ENCODE data around the gene LYPD6B. TPM values are rescaled to one million over a fixed set of nuclear protein-coding genes. Genes with fewer than 3 reads are reported as not detected.

The LYPD6B gene
- total and polyA plus RNA-seq, 2 donors (not counting 3 experiments of a cell fraction or from before 2014, with no cell fraction given) = not detected

GRCh38 chr2:149104221-149104620 is 65.7 kb downstream of the LYPD6B start:
- POLR2A ChIA-PET = no interaction called here
- H2AFZ ChIP-seq (ENCODE audit: low read depth, low read length) = no peak overlapping the region
- CTCF ChIA-PET = no interaction called here
- no peak overlapping the region for H3K4me2 ChIP-seq (ENCODE audit: insufficient read depth, low read length)
- no peaks in the 10 kb centered on the region for H4K20me1 ChIP-seq (replicated peaks; ENCODE audit: control insufficient read depth, extremely low read depth, insufficient read depth, low read length)
- no TSS peak for BruUV-seq (replicated peaks)
- H3K4me3 ChIP-seq (replicated peaks in 1 of 3; ENCODE audit: insufficient read depth in 1 of 3, low read depth in 1 of 3, low read length in 3 of 3) = no peak overlapping the region
- no peaks in the 10 kb centered on the region for H3K4me1 ChIP-seq (ENCODE audit: control insufficient read depth, extremely low read depth, insufficient read depth, low read length)
- no peaks in the 10 kb centered on the region for H3K9me1 ChIP-seq (replicated peaks; ENCODE audit: control insufficient read depth, extremely low read depth, insufficient read depth, low read length)
- H3K79me2 ChIP-seq (ENCODE audit: control insufficient read depth, insufficient read depth, low read length) = no peaks in the 10 kb centered on the region
- no peak for DNase-seq (ENCODE audit: low read depth, low spot score)
- no peaks in the 10 kb centered on the region for H3K9me3 ChIP-seq (replicated peaks; ENCODE audit: control insufficient read depth, insufficient read depth, low read length)
- H3K36me3 ChIP-seq (ENCODE audit: control insufficient read depth in 2 of 2, extremely low read depth in 1 of 2, insufficient read depth in 2 of 2, low read length in 2 of 2) = no peaks in the 10 kb centered on the region
- intact Hi-C loops (cut with micrococcal nuclease) = no loop called here
- TF ChIP-seq POLR2A (IDR thresholded peaks at IDR 0.05; ENCODE audit: low read depth, low read length) (no peak), MAX (IDR thresholded peaks at IDR 0.05; ENCODE audit: insufficient read depth, insufficient read length) (no peak), FOS (IDR thresholded peaks at IDR 0.05; ENCODE audit: borderline replicate concordance, insufficient read depth, low read length) (no peak), POLR2AphosphoS5 (IDR thresholded peaks at IDR 0.05; ENCODE audit: insufficient read depth, low read depth, low read length) (no peak), JUN (IDR thresholded peaks at IDR 0.05; ENCODE audit: borderline replicate concordance, insufficient read depth, insufficient read length, low read depth) (no peak), GATA2 (IDR thresholded peaks at IDR 0.05; ENCODE audit: insufficient read depth, insufficient read length, low read depth, low read length) (no peak), EZH2 (IDR thresholded peaks at IDR 0.05; ENCODE audit: borderline replicate concordance, low read depth, low read length, severe bottlenecking) (no peak), MYC (IDR thresholded peaks at IDR 0.05; ENCODE audit: low read depth, low read length) (no peak), CTCF (IDR thresholded peaks at IDR 0.05; ENCODE audit: extremely low read depth in 1 of 2, insufficient read depth in 1 of 2, low read depth in 1 of 2, low read length in 2 of 2) (no peak)
- FAIRE-seq = no peak
- no peaks in the 10 kb centered on the region for H3K27me3 ChIP-seq (ENCODE audit: control insufficient read depth in 2 of 2, insufficient read depth in 2 of 2, low read length in 2 of 2)
- no peak overlapping the region for H3K27ac ChIP-seq (ENCODE audit: insufficient read depth, low read depth, low read length)
- dilution Hi-C loops (cut with MboI; ENCODE audit: extremely low pct_ligation_motif_present, low sequenced_read_pairs) = no loop called here
- H3K9ac ChIP-seq (replicated peaks; ENCODE audit: extremely low read depth, insufficient read depth, low read length) = no peak overlapping the region

Data from endothelial cell of umbilical vein (primary cell).